ENCODE results near the gene ROR1.

Gene ROR1

DNA sequence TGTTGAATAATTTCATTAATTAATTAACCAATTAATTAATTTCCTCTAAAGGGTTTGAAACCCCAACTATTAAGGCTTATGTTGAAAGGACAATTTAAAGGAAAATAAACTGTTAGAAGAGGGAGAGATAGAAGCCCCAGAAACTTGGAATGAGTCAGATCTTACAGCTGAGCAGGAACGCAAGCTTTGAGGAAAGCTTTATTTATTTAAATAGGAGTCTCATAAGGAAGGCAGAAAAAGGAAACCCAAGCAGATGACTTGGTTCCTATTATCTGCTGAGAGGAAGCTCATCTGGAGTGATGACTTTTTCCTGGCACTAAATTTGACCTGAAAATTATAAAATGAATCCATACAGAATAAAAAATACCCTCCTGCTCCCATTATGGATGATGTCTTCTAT lies 105.1 kb downstream of the ROR1 start:
- in situ Hi-C loops (cut with MboI; ENCODE audit: low sequenced_read_pairs) = no loop called here

DNA sequence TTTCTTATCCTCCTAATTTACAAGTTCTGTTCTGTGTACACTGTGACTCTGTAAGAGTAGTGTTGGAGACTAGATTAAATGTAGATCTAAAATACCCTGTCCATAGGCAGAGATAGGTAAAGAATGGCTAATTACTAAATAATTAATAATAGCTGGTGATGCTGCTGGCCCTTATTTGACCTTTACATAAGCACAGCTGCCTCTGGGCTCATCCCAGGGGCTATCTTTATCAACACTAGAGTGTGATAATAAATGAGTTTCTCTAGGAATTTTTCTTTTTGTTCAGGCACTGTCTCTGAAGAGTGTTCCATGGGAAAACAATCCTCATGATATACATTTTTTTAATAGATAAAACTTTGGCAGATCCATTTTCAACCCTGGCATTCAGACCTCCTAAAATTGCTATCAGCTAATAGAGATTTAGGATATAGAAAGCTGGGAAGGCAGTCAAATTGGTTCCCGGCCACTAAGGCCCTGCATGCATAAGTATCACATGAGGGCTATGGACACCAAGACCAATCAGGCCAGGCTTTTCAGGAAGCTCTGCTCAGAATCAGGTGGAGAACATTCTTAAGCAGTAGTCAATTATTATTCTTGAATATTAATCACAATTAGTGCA lies 107.2 kb downstream of the ROR1 start:
- in situ Hi-C loops (cut with MboI; ENCODE audit: low sequenced_read_pairs) = no loop called here

GRCh38 chr1:63882048-63882704 lies 108.4 kb downstream of the ROR1 start:
- in situ Hi-C loops (cut with MboI; ENCODE audit: low sequenced_read_pairs) = no loop called here

DNA sequence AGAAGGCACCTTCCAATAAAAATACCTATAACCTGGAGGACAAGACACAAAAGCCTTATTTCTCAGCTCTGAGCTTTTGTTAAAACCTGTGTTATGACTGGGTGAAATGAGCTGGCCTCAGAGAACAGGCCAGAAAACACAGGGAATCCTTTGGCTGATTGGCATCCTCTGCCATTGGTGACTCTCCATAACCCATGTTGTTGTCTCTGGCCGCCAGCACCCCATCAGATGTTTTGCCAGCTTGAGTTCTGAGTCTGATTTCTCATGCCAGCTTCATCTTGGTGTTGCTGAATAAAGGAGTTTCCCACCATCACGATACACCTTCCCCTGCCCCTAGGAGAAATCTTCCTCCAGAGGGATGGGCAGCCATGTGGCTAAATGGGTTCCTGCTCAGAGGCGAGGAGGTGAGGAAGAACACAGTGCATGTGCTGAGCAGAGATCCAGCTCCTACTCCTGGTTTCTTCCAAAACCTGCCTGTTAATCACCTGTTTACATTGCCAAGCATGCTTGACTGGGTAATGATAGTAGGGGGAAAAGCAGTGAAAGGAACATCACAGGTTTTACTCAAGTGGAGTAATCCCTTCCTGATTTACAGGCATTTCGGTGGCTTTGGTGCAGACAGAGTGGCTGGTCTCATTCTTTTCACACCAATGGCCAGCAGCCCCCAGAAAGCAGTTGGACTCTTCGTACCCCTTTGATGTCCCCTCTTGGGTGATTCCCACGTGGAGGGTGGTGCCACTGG lies 109.8 kb downstream of the ROR1 start:
- in situ Hi-C loops (cut with MboI; ENCODE audit: low sequenced_read_pairs) = no loop called here

DNA sequence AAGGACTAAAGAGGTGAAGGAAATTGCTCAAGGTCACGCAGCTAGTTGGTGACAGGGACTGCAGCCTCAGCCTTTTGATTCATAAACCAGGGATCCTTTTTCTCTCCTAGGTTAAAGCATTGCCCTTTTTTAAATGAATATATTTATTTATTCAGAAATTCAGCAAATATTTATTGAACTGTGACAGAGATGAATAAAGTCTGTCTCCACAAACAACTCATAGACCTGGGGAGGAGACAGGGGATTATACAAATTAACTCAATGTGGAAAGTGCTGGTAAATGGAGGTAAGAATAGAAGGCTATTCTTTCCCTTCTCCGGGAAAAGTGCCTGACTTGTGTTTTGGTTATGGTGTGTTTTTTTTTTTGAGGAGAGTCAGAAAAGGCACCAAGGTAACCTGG lies 110.7 kb downstream of the ROR1 start:
- in situ Hi-C loops (cut with MboI; ENCODE audit: low sequenced_read_pairs) = no loop called here

DNA sequence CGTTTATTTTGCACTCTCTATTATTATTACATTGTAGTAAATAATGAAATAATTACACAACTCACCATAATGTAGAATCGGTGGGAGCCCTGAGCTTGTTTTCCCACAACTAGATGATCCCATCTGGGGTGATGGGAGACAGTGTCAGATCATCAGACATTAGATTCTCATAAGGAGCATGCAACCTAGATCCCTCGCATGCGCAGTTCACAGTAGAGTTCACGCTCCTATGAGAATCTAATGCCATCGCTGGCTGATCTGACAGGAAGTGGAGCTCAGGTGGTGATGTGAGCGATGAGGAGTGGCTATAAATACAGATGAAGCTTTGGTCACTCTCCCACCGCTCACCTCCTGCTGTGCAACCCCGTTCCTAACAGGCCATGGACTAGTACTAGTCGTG lies 112.1 kb downstream of the ROR1 start:
- in situ Hi-C loops (cut with MboI; ENCODE audit: low sequenced_read_pairs) = no loop called here

GRCh38 chr1:63886340-63886739 lies 112.5 kb downstream of the ROR1 start:
- in situ Hi-C loops (cut with MboI; ENCODE audit: low sequenced_read_pairs) = no loop called here

- in situ Hi-C loops (cut with MboI; ENCODE audit: low sequenced_read_pairs) = no loop called here
Observed at GRCh38 chr1:63887809-63888208, 114.0 kb downstream of the ROR1 start.

DNA sequence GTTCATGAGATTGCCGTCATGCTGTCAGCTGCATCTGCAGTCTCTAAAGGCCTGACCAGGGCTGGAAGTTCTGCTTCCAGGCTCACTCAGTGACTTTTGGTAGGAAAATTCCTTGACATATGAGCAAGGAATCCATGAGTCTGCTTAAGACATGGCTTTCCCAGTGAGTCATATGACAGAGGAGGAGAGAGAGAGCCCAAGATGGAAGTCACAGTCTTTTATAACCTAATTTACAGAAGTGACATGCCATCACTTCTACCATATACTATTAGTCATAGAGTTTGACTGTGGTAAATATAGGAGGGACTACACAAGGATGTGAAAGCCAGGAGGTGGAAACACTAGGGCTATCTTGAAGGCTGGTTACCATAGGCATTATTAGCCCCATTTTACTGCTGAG lies 115.2 kb downstream of the ROR1 start:
- in situ Hi-C loops (cut with MboI; ENCODE audit: low sequenced_read_pairs) = no loop called here

DNA sequence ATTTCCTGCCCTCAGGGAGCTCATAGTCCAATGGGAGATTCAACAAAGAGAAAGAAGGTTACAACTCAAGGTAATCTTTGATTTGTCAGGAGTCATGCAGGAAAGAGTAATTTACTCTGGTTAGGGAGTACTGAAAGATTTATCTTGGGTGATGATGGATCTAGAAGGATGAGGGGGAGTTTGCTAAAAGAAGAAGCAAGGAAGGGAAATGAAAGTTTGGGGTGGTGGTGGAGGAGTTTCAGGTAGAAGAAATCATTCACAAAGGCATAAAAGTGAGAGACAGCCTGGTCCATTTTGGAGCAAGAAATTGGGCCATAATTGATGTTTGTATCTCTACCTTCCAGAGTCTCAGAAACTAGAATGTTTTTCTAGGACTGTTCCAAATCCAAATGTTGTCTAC lies 116.7 kb downstream of the ROR1 start:
- in situ Hi-C loops (cut with MboI; ENCODE audit: low sequenced_read_pairs) = no loop called here

DNA sequence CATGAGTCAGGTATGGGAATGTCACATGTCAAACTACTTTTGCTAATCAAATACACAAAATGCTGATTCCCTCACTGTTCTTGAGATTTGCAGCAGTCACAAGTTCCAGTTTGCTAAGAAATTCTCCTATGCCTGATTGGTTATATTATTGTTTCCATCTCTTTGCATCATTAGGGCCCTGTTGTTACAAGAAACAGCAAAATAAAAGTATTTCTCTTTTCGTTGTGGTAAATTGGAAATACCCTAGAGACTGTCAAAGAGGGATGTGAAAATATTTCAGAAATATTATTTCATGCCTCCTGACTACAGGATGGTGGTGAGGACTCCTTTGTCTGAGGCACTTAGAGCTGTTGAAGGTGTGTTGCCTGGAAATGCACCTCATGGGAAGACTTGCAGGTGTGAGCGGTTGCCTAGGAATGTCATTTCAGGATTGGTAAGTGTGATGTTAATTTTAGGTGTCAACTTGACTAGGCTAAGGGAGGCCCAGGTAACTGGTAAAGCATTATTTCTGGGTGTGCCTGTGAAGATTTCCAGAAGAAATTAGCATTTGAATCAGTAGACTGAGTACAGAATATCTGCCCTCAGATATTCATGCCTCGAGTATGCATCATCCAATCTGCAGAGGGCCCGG lies 117.4 kb downstream of the ROR1 start:
- in situ Hi-C loops (cut with MboI; ENCODE audit: low sequenced_read_pairs) = no loop called here

- in situ Hi-C loops (cut with MboI; ENCODE audit: low sequenced_read_pairs) = no loop called here
Observed at GRCh38 chr1:63892632-63893395, 119.0 kb downstream of the ROR1 start.

GRCh38 chr1:63893976-63894375 lies 120.2 kb downstream of the ROR1 start:
- in situ Hi-C loops (cut with MboI; ENCODE audit: low sequenced_read_pairs) = no loop called here

GRCh38 chr1:63894627-63895265 lies 120.9 kb downstream of the ROR1 start:
- in situ Hi-C loops (cut with MboI; ENCODE audit: low sequenced_read_pairs) = no loop called here

DNA sequence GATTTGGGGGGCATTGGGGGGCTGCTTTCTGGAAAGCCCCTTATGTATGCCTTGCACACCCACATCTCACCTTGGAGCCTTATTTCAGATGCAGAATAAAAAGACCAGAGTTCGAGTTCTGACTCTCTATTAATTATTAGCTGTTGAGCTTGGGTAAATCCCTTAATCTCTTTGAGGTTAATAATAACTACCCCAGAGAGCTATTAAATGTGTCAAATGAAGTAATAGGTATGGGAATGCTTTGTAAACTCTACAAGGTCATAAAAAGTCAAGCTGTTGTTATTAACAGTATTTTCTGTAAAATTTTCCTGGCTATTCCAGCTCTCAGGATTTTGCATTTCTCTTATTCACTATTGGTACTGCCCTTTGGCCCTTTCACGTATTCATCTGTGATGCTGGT lies 122.9 kb downstream of the ROR1 start:
- in situ Hi-C loops (cut with MboI; ENCODE audit: low sequenced_read_pairs) = no loop called here

DNA sequence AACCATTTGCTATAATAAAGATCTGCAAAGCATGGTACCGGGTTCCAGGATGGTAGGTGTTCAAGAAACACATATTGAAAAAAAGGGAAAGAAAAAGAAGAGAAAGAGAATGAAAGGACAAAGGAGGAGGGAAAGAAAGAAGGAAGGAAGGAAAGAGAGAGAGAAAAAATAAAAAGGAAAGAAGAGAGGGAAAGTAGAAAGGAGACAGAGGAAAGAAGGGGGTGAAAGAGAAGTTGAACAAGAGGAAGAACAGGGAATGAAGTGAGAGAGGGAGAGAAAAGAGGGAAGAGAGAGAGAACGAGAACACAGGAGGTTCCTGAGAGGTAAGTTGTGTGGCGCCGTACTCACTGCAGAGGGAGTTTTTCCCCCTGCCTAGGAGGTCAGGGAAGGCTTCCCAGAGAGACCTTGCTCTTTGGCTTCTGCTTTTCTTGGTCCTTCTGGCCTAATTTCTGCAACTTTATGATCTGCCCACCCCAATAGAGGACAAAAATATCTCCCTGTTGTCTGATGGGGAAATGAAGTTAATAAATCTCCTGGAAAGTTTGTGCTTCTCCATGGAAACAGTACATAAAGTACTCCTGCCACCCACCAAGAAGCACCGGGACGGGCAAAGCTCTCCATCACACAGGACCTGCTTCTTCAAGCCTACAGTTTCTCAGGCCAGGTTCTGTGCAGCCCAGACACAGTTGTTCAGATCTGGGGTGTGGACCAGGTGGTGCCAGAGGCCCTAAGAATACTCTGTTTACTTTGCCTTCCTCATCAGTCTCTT lies 124.8 kb downstream of the ROR1 start:
- in situ Hi-C loops (cut with MboI; ENCODE audit: low sequenced_read_pairs) = no loop called here

DNA sequence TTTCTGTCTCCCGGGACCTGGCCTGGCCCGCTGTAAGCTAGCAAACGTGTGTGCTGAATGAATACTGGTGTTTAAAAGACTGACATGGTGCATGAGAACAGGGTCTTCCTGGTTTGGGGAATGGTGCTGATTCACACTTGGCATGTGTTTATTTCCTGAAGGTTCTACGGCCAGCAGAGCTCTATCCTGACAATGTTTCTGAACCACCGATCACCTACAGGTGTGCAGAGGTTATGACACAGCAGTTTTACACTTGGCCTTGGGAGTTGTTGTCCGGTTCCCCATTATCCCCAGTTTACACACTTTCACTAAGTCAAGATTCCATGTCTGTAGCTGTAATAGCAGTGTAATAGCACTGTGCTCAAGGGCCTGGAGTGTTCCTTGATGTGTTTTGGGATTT lies 127.3 kb downstream of the ROR1 start:
- in situ Hi-C loops (cut with MboI; ENCODE audit: low sequenced_read_pairs) = no loop called here

- in situ Hi-C loops (cut with MboI; ENCODE audit: low sequenced_read_pairs) = no loop called here
Observed at GRCh38 chr1:63902844-63903589, 129.2 kb downstream of the ROR1 start.

GRCh38 chr1:63903947-63904610 lies 130.3 kb downstream of the ROR1 start:
- in situ Hi-C loops (cut with MboI; ENCODE audit: low sequenced_read_pairs) = no loop called here
